Measurements from ENCODE around the gene INTS3. TPM values are rescaled to one million over a fixed set of nuclear protein-coding genes. Genes with fewer than 3 reads are reported as not detected.

Gene INTS3
- total and polyA plus RNA-seq, 2 donors (not counting 3 experiments of a cell fraction or from before 2014, with no cell fraction given) = 61.9 to 63.1 TPM

DNA sequence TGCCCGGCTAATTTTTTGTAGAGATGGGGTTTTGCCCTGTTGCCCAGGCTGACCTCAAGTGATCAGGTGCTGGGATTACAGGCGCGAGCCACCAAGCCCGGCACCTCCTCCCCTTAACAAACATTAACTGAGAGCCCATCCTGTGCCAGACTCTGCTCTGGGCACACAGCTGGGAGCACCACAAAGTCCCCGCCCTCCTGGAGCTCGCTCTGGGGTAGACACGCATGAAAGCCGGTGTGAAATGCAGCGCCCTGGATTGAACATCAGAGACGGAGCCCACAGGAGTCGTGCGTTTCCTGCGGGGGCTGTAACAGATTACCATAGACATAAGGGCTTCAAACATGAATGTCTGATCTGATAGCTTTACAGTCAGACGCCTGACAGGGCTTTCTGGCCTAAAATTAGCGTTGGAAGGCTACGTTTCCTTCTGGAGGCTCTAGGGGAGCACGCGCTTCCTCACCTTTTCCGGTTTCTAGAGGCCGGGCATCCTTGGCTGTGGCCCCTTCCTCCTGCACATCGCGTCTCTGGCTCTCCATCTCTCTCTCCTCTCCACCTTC, 61.7 kb downstream of the INTS3 start:
- Histone ChIP-seq H3K27me3 (ENCODE audit: control insufficient read depth in 2 of 2, insufficient read depth in 2 of 2, low read length in 2 of 2) (peaks cover 0 to 2% of the 10 kb centered on the region in 2 experiments), H3K9ac (replicated peaks; ENCODE audit: extremely low read depth, insufficient read depth, low read length) (no peak overlapping the region), H3K36me3 (ENCODE audit: control insufficient read depth in 2 of 2, extremely low read depth in 1 of 2, insufficient read depth in 2 of 2, low read length in 2 of 2) (no peaks in the 10 kb centered on the region), H3K4me2 (ENCODE audit: insufficient read depth, low read length) (peak overlapping the region; percentile 27), H3K4me1 (ENCODE audit: control insufficient read depth, extremely low read depth, insufficient read depth, low read length) (peaks cover 14% of the 10 kb centered on the region), H3K4me3 (replicated peaks in 1 of 3; ENCODE audit: insufficient read depth in 1 of 3, low read depth in 1 of 3, low read length in 3 of 3) (no peak overlapping the region), H3K9me1 (replicated peaks; ENCODE audit: control insufficient read depth, extremely low read depth, insufficient read depth, low read length) (no peaks in the 10 kb centered on the region), H3K9me3 (replicated peaks; ENCODE audit: control insufficient read depth, insufficient read depth, low read length) (no peaks in the 10 kb centered on the region), H2AFZ (ENCODE audit: low read depth, low read length) (peak overlapping the region; percentile 75), H3K79me2 (ENCODE audit: control insufficient read depth, insufficient read depth, low read length) (no peaks in the 10 kb centered on the region), H4K20me1 (replicated peaks; ENCODE audit: control insufficient read depth, extremely low read depth, insufficient read depth, low read length) (no peaks in the 10 kb centered on the region), H3K27ac (ENCODE audit: insufficient read depth, low read depth, low read length) (peak overlapping the region; percentile 33)
- intact Hi-C loops (cut with micrococcal nuclease) = no loop called here
- TF ChIP-seq, protein P1, sequence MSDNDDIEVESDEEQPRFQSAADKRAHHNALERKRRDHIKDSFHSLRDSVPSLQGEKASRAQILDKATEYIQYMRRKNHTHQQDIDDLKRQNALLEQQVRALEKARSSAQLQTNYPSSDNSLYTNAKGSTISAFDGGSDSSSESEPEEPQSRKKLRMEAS (IDR thresholded peaks at IDR 0.05; ENCODE audit: insufficient read depth, insufficient read length) = no peak
- no peak for TF ChIP-seq POLR2AphosphoS5 (IDR thresholded peaks at IDR 0.05; ENCODE audit: insufficient read depth, low read depth, low read length)
- FAIRE-seq (no peak), DNase-seq (ENCODE audit: low read depth, low spot score) (no peak)
- POLR2A ChIA-PET = no interaction called here
- CTCF ChIA-PET = interaction anchor here (0.9 to 1.7 kb wide), 3 partner anchors 10 to 197 kb away, joined by 3 to 8 read pairs (median 4); partner anchors contain the start of gene RAB13
- dilution Hi-C loops (cut with MboI; ENCODE audit: extremely low pct_ligation_motif_present, low sequenced_read_pairs) = no loop called here
- BruUV-seq (replicated peaks) = no TSS peak

DNA sequence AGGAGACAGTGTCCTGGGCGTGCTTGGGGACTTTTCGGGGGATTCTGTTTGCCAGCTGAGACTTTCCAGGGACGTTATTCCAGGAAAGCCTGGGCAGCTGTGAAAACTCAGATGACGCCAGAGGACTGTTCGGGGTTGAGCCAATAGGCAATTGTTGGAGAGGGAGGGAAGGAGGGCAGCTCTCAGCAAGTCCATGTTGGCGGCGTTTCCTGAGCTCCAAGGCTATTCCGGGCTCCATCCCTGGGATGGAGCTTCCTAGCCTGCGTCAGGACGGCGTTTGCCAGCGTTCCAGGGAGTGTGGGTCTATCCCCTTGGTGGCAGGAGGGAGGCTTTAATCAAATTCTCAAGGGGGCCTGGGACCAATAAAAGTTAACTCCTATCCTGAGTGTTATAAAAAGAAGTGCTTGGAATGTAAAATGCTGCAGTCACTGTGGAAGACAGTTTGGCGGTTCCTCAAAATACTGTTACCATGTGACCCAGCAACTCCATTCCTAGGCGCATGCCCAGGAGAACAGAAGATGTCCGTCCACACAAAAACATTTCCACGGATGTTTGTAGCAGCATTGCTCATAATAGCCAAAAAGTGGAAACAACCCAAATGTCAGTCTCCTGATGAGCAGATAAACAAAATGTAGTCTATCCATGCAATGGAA, 62.6 kb downstream of the INTS3 start:
- Histone ChIP-seq H3K27ac (ENCODE audit: insufficient read depth, low read depth, low read length) (peak overlapping the region; percentile 29), H3K4me3 (replicated peaks in 1 of 3; ENCODE audit: insufficient read depth in 1 of 3, low read depth in 1 of 3, low read length in 3 of 3) (peak overlapping the region in 1 of 3 experiments; percentile 7), H4K20me1 (replicated peaks; ENCODE audit: control insufficient read depth, extremely low read depth, insufficient read depth, low read length) (no peaks in the 10 kb centered on the region), H3K36me3 (ENCODE audit: control insufficient read depth in 2 of 2, extremely low read depth in 1 of 2, insufficient read depth in 2 of 2, low read length in 2 of 2) (no peaks in the 10 kb centered on the region), H3K9me3 (replicated peaks; ENCODE audit: control insufficient read depth, insufficient read depth, low read length) (no peaks in the 10 kb centered on the region), H3K9me1 (replicated peaks; ENCODE audit: control insufficient read depth, extremely low read depth, insufficient read depth, low read length) (no peaks in the 10 kb centered on the region), H3K4me1 (ENCODE audit: control insufficient read depth, extremely low read depth, insufficient read depth, low read length) (peaks cover 14% of the 10 kb centered on the region), H3K27me3 (ENCODE audit: control insufficient read depth in 2 of 2, insufficient read depth in 2 of 2, low read length in 2 of 2) (peaks cover 0 to 2% of the 10 kb centered on the region in 2 experiments), H3K4me2 (ENCODE audit: insufficient read depth, low read length) (peak overlapping the region; percentile 27), H3K79me2 (ENCODE audit: control insufficient read depth, insufficient read depth, low read length) (no peaks in the 10 kb centered on the region), H3K9ac (replicated peaks; ENCODE audit: extremely low read depth, insufficient read depth, low read length) (no peak overlapping the region), H2AFZ (ENCODE audit: low read depth, low read length) (peak overlapping the region; percentile 75)
- POLR2A ChIA-PET = interaction anchor here (1.0 kb wide), 1 partner anchor 163 kb away, joined by 3 read pairs; the partner anchor contains the start of gene S100A13
- TF ChIP-seq, protein P1 (IDR thresholded peaks at IDR 0.05; ENCODE audit: insufficient read depth, insufficient read length) = no peak
- TF ChIP-seq GATA2 (IDR thresholded peaks at IDR 0.05; ENCODE audit: insufficient read depth, insufficient read length, low read depth, low read length) (no peak), FOS (IDR thresholded peaks at IDR 0.05; ENCODE audit: borderline replicate concordance, insufficient read depth, low read length) (no peak)
- TF ChIP-seq, protein P2, sequence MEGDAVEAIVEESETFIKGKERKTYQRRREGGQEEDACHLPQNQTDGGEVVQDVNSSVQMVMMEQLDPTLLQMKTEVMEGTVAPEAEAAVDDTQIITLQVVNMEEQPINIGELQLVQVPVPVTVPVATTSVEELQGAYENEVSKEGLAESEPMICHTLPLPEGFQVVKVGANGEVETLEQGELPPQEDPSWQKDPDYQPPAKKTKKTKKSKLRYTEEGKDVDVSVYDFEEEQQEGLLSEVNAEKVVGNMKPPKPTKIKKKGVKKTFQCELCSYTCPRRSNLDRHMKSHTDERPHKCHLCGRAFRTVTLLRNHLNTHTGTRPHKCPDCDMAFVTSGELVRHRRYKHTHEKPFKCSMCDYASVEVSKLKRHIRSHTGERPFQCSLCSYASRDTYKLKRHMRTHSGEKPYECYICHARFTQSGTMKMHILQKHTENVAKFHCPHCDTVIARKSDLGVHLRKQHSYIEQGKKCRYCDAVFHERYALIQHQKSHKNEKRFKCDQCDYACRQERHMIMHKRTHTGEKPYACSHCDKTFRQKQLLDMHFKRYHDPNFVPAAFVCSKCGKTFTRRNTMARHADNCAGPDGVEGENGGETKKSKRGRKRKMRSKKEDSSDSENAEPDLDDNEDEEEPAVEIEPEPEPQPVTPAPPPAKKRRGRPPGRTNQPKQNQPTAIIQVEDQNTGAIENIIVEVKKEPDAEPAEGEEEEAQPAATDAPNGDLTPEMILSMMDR (IDR thresholded peaks at IDR 0.05; ENCODE audit: extremely low read depth in 1 of 2, insufficient read depth in 1 of 2, low read depth in 1 of 2, low read length in 2 of 2) = no peak
- intact Hi-C loops (cut with micrococcal nuclease) = no loop called here
- dilution Hi-C loops (cut with MboI; ENCODE audit: extremely low pct_ligation_motif_present, low sequenced_read_pairs) = no loop called here
- BruUV-seq (replicated peaks) = no TSS peak
- CTCF ChIA-PET = interaction anchor here (0.9 to 1.7 kb wide), 3 partner anchors 9 to 196 kb away, joined by 3 to 8 read pairs (median 4); partner anchors contain the start of gene RAB13
- DNase-seq (ENCODE audit: low read depth, low spot score) (peak; percentile 85), FAIRE-seq (peak; percentile 88)
